ENCODE data around the gene VSTM5.

Gene VSTM5

GRCh38 chr11:93842461-93842860 is 8.0 kb downstream of the VSTM5 start:
- DNase-seq (ENCODE audit: low read depth) = no peak

DNA sequence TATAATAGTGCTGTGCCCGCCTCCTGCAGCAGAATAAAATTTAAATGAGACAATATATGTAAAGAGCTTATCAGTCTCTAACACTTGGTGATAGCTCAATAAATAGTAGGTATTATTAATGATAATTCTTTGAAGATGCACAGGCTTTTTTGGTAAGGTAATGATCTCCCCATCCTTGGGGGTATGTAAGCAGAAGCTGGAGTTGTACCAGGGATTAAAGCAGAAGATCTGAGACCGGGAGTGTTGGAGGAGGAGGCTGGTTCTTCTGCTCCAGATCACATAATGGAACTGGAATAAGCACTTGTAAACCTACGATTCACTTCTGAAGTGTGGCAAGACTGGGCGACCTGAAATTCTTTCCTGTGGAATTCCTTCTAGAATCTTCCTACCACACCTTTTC is 8.4 kb downstream of the VSTM5 start:
- DNase-seq (ENCODE audit: low read depth) = no peak

DNA sequence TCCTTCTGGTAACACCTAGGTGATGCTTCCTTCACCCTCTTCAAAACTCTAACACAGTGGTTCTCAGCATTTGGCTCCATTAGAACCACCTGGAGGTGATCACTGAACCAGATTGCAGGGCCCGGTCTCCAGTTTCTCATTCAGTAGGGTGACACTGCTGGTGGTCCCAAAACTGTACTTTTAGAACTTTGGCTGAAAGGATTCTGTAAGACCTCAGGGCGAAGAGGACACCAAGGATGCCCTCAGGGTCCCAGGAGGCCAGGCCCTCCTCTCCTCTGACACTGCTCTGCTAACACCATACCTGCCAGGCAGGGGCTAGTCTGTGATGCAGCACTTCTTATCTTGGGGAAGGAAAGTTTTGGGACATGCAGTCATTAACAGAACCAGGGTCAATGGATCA is 9.0 kb downstream of the VSTM5 start:
- no peak for DNase-seq (ENCODE audit: low read depth)

GRCh38 chr11:93840981-93841380 is 9.4 kb downstream of the VSTM5 start:
- DNase-seq (ENCODE audit: low read depth) = no peak

DNA sequence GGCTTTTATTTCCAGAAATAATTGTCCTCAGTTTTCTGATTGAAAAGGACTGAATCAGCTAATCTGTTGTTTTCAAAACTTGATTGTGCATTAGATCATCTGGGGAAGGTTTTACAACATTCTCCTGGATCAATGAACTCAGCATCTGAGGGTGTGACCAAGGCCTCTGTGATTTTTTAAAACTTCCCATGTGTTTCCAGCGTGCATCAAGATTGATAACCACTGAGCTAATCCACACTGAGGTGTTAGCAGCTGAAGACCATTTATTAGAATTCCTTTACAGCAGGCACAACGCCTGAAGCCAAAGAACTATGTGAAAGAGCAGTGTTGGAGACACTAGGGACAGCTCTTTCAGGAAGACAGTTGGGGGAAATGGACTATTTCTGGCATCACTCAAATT is 10.2 kb downstream of the VSTM5 start:
- DNase-seq (ENCODE audit: low read depth) = no peak

- DNase-seq (ENCODE audit: low read depth) = no peak
These were observed 11.5 kb downstream of the VSTM5 start for GRCh38 chr11:93838967-93839366.

DNA sequence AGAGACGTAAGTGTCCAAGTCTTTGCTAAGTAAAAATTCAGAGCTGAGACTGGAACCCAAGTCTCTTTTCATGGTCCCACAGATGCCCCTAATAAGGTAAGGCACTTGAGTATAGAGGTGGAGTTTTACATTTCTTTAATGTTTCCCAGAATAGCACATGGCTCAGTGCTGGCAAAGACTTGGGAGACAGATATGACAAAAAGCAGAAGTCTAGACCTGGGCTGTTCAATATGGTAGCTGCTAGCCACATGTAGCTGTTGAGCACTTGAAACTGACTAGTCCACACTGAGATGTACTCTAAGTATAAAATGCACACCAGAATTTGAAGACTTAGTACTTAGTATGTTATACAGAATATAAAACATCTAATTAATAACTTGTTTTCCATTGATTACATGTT is 17.6 kb downstream of the VSTM5 start:
- DNase-seq (ENCODE audit: low read depth) = no peak

DNA sequence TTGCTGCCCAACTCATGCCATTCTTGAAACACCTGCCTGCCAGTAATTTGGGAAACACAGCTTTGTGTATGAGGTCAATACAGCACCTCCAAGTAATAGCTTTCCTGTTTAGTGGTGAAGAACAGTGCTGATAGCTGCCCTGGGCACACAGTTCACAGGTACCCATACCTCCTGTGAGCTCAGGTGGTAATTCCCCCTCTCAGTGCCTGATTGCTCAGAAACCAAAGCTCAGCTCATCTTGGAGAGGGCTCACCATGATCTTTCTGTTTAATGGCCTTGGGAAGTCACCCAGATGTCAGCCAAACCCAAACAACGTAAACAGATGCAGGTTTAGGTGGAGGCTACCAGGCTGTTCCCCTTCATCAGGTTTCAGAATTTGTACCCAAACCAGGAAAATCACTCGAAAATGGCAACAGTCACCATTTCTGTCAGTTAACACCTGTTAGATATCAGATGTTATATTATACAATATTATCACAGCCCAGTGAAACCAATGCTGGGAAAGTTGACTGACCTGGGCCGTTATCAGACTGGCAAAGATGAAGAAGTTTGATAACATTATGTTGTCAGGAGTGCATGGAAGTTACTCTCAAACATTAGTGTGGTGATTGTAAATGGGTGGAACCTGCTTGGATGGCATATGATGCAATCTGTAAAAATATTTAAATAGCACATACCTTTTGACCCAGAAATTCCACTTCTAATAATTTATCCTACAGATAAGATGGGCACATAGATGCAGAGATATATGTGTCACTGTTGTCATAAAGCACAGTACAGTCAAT is 18.9 kb downstream of the VSTM5 start:
- DNase-seq (ENCODE audit: low read depth) = no peak

GRCh38 chr11:93829598-93829997 is 20.8 kb downstream of the VSTM5 start:
- no peak for DNase-seq (ENCODE audit: low read depth)

- no peak for DNase-seq (ENCODE audit: low read depth)
These were observed 23.1 kb downstream of the VSTM5 start for GRCh38 chr11:93827363-93827762.

DNA sequence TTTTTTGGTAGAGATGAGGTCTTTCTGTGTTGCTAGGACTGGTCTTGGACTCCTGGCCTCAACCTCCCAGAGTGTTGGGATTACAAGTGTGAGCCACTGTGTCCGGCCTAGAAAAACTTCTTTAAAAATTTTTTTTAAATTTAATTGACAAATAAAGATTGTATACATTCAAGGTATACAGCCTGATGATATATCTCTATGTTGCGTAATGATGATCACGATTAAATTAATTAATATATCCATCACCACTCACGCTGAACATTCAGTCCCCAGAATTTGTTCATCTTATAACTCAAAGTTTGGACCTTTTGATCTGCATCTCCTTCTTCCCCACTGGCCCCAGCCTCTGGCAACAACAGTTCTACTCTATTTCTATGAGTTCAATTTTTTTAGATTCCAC is 27.2 kb downstream of the VSTM5 start:
- DNase-seq (ENCODE audit: low read depth) = no peak

DNA sequence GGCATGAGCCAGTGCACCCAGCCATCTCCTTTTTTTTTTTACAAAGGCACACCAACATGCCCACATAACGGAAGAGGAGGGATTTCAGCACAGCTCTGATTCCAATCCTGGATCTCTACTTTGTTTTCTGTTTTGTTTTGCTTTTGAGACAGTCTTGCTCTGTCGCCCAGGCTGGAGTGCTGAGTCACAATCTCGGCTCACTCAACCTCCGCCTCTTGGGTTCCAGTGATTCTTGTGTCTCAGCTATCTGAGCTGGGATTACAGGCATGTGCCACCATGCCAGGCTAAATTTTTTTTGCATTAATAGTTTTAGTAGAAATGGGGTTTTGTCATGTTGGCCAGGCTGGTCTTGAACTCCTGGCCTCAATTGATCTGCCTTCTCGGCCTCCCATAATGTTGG is 28.1 kb downstream of the VSTM5 start:
- DNase-seq (ENCODE audit: low read depth) = no peak

DNA sequence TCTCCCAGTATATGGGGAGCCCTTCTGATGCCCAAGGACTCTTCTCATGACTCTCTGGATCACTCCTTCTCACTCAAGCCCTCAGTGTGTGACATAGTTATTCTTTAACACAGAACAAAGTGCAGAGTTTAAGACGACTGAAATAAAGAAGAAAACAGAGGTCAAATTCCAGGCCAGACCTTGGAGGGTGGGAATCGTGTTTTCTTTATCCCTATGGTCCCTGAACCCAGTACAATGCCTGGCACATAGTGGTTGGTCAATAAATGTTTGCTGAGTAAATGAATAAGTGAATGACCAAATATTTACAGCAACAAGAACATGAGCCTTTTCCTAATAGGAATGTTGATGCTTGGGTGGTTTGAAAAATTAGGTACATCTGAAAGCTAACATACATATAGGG is 28.8 kb downstream of the VSTM5 start:
- no peak for DNase-seq (ENCODE audit: low read depth)

GRCh38 chr11:93820847-93821246 is 29.6 kb downstream of the VSTM5 start:
- no peak for DNase-seq (ENCODE audit: low read depth)

DNA sequence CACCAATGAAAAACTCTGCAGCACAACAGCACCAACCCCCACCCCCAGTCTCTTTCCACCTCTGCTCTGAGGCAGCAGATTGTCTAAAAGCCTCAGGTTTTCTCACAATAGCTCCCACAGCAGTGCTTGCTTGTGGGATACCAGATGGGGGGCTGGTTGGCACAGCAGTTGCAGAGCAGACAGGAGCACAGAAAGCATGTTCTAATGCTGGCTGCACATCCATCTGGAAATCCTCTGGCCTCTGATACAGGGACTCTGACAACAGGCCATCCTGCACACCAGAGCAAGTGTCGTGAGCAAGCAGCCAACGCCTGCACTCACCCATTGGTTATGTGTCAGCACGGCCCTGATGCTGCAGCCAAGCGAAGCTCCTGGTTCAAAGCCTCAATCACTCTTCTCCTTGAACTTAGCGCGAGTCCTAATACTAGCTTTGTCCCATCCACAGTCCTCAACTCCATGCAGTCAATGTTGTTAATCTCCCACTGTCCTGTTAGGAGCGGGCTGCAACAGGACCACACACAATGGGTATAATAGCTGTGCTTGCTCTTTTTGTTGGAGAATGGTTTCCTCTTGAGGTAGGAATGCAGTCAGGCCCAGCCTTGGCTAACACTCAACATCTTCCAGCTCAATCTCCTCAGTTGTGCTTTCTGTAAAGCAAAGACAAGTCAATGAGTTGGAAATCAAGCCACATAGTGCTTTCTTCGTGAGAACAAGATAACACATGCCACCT is 30.3 kb downstream of the VSTM5 start:
- no peak for DNase-seq (ENCODE audit: low read depth)

DNA sequence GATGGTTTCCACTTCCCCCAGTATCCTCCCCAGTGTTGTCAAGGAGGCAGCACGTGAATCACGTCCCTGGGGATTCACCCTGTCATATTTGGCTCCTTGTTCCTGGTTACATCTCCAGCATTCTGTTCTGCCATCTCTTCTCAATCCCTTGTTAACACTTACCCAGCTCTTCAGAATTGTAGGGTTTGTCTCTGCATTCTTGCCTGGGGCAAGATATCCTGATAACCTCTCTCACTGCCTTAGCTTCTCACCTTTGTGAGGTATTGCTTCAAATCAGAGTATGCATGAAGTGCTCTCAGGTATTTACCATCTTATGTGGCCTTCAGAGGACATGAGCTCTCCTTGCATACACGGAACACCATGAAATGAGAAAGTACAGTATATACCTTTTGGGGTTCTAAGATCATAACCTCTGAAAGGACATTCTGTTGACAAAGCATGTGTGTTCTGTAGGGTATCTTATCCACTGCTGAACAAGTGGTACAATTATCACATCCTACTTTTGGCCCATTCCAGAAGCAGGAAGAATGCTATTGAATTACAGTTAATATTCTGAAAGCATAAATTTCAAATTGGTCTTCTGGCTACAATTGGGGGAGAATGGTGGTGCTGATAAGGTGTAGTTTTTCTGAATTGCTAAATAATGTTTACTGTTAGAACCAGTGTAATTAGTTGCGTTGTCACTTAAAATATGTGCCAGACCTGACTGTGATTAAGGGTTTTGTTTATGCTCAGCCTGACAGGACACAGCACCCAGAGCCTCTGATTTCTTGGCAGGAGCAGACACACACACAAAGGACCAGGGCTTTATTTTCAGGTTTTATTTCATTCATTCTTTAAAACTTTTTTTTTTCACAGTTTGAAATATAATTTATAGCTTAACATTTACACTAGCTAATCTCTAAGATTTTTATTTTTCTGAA is 32.7 kb downstream of the VSTM5 start:
- no peak for DNase-seq (ENCODE audit: low read depth)

- DNase-seq (ENCODE audit: low read depth) = no peak
These were observed 35.3 kb downstream of the VSTM5 start for GRCh38 chr11:93814966-93815633.

GRCh38 chr11:93813974-93814373 is 36.4 kb downstream of the VSTM5 start:
- no peak for DNase-seq (ENCODE audit: low read depth)

DNA sequence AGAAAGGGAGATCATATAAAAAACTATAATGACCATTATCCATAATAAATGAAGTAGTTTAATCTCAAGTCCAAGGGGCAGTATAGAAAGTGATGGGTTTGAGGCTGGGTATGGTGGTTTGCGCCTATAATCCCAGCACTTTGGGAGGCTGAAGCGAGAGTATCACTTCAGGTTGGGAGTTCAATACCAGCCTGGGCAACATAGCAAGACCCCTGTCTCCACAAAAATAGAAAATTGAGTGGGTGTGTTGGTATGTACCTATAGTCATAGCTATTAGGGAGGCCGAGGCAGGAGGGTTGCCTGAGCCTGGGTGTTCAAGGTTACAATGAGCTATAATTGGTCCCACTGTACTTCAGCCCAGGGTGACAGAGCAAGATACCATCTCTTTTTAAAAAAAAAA is 42.4 kb downstream of the VSTM5 start:
- no peak for DNase-seq (ENCODE audit: low read depth)

GRCh38 chr11:93804879-93805278 is 45.5 kb downstream of the VSTM5 start:
- DNase-seq (ENCODE audit: low read depth) = no peak

GRCh38 chr11:93801366-93801765 is 49.1 kb downstream of the VSTM5 start:
- no peak for DNase-seq (ENCODE audit: low read depth)
